ENCODE measurements around the gene KANK4. TPM values are rescaled to one million over a fixed set of nuclear protein-coding genes. Genes with fewer than 3 reads are reported as not detected.

The KANK4 gene
- total and polyA plus RNA-seq, 7 experiments from 2014 or later, result not detected

- H3K4me1 ChIP-seq (ENCODE audit: control insufficient read depth in 2 of 2, insufficient read depth in 2 of 2, low read length in 2 of 2), result no peaks in the 10 kb centered on the region
- no peaks in the 10 kb centered on the region for H3K36me3 ChIP-seq (ENCODE audit: control insufficient read depth in 2 of 3, insufficient read depth in 3 of 3, low read length in 3 of 3)
- ChIA-PET CTCF (no interaction called here), POLR2A (no interaction called here)
- DNase-seq (no peak), ATAC-seq (no peak)
- no peak overlapping the region for H3K4me3 ChIP-seq (ENCODE audit: low read length)
- no peaks in the 10 kb centered on the region for H3K27me3 ChIP-seq (ENCODE audit: control insufficient read depth in 2 of 2, insufficient read depth in 2 of 2, low read length in 2 of 2)
- no peaks in the 10 kb centered on the region for H3K36me3 Mint-ChIP-seq
- intact Hi-C loops (cut with micrococcal nuclease), result loop anchor here in 1 of 2 donors (10.0 kb wide), 1 partner anchor 63 kb away; no protein-coding TSS in a partner anchor
- H3K4me1 Mint-ChIP-seq, result peaks cover 0 to 2% (median 0%) of the 10 kb centered on the region in 7 donors
- H3K27ac ChIP-seq (ENCODE audit: low read depth, low read length), result no peak overlapping the region
- no peak overlapping the region for H3K27ac Mint-ChIP-seq
- H3K27me3 Mint-ChIP-seq, result peaks cover 0 to 5% (median 0%) of the 10 kb centered on the region in 5 donors
- H3K4me3 Mint-ChIP-seq, result no peak overlapping the region
- peaks cover 0 to 5% (median 0%) of the 10 kb centered on the region in 11 donors for H3K9me3 Mint-ChIP-seq
- H3K9me3 ChIP-seq (ENCODE audit: control insufficient read depth in 2 of 3, low read length in 3 of 3), result no peaks in the 10 kb centered on the region
Measured at GRCh38 chr1:62337706-62338631, 18.7 kb upstream of the KANK4 start.

- Histone ChIP-seq H3K4me3 (ENCODE audit: low read length) (no peak overlapping the region), H3K36me3 (ENCODE audit: control insufficient read depth in 2 of 3, insufficient read depth in 3 of 3, low read length in 3 of 3) (no peaks in the 10 kb centered on the region), H3K27ac (ENCODE audit: low read depth, low read length) (no peak overlapping the region), H3K27me3 (ENCODE audit: control insufficient read depth in 2 of 2, insufficient read depth in 2 of 2, low read length in 2 of 2) (no peaks in the 10 kb centered on the region), H3K9me3 (ENCODE audit: control insufficient read depth in 2 of 3, low read length in 3 of 3) (no peaks in the 10 kb centered on the region), H3K4me1 (ENCODE audit: control insufficient read depth in 2 of 2, insufficient read depth in 2 of 2, low read length in 2 of 2) (no peaks in the 10 kb centered on the region)
- no peak overlapping the region for H3K27ac Mint-ChIP-seq
- H3K27me3 Mint-ChIP-seq, result peaks cover 0 to 5% (median 0%) of the 10 kb centered on the region in 5 donors
- peaks cover 0 to 3% (median 0%) of the 10 kb centered on the region in 7 donors for H3K4me1 Mint-ChIP-seq
- H3K9me3 Mint-ChIP-seq, result peaks cover 0 to 5% (median 0%) of the 10 kb centered on the region in 11 donors
- DNase-seq (no peak), ATAC-seq (no peak)
- ChIA-PET POLR2A (no interaction called here), CTCF (no interaction called here)
- intact Hi-C loops (cut with micrococcal nuclease), result loop anchor here in 1 of 2 donors (10.0 kb wide), 1 partner anchor 62 kb away; no protein-coding TSS in a partner anchor
- H3K36me3 Mint-ChIP-seq, result no peaks in the 10 kb centered on the region
- H3K4me3 Mint-ChIP-seq, result no peak overlapping the region
Measured at GRCh38 chr1:62336995-62337705, 17.9 kb upstream of the KANK4 start.

GRCh38 chr1:62336638-62336994 is 17.4 kb upstream of the KANK4 start:
- intact Hi-C loops (cut with micrococcal nuclease), result loop anchor here in 1 of 2 donors (10.0 kb wide), 1 partner anchor 62 kb away; no protein-coding TSS in a partner anchor
- no peaks in the 10 kb centered on the region for H3K36me3 Mint-ChIP-seq
- no peak overlapping the region for H3K4me3 Mint-ChIP-seq
- peaks cover 0 to 5% (median 0%) of the 10 kb centered on the region in 5 donors for H3K27me3 Mint-ChIP-seq
- H3K4me1 Mint-ChIP-seq, result peaks cover 0 to 3% (median 0%) of the 10 kb centered on the region in 7 donors
- H3K27ac ChIP-seq (ENCODE audit: low read depth, low read length), result no peak overlapping the region
- no peak for DNase-seq
- no peaks in the 10 kb centered on the region for H3K9me3 ChIP-seq (ENCODE audit: control insufficient read depth in 2 of 3, low read length in 3 of 3)
- CTCF ChIA-PET, result no interaction called here
- no peak overlapping the region for H3K4me3 ChIP-seq (ENCODE audit: low read length)
- POLR2A ChIA-PET, result no interaction called here
- ATAC-seq, result no peak
- no peaks in the 10 kb centered on the region for H3K4me1 ChIP-seq (ENCODE audit: control insufficient read depth in 2 of 2, insufficient read depth in 2 of 2, low read length in 2 of 2)
- H3K27me3 ChIP-seq (ENCODE audit: control insufficient read depth in 2 of 2, insufficient read depth in 2 of 2, low read length in 2 of 2), result no peaks in the 10 kb centered on the region
- no peak overlapping the region for H3K27ac Mint-ChIP-seq
- H3K9me3 Mint-ChIP-seq, result peaks cover 0 to 5% (median 0%) of the 10 kb centered on the region in 11 donors
- H3K36me3 ChIP-seq (ENCODE audit: control insufficient read depth in 2 of 3, insufficient read depth in 3 of 3, low read length in 3 of 3), result no peaks in the 10 kb centered on the region

- no peaks in the 10 kb centered on the region for H3K27me3 ChIP-seq (ENCODE audit: control insufficient read depth in 2 of 2, insufficient read depth in 2 of 2, low read length in 2 of 2)
- CTCF ChIA-PET, result no interaction called here
Measured at GRCh38 chr1:62335656-62336055, 16.4 kb upstream of the KANK4 start.

GRCh38 chr1:62334434-62334985 is 15.3 kb upstream of the KANK4 start:
- no peak for DNase-seq
- peak overlapping the region in 1 of 9 donors; percentile 1 for H3K27ac Mint-ChIP-seq

More at GRCh38 chr1:62335656-62336055, 16.4 kb upstream of the KANK4 start:
- Histone ChIP-seq H3K4me1 (ENCODE audit: control insufficient read depth in 2 of 2, insufficient read depth in 2 of 2, low read length in 2 of 2) (no peaks in the 10 kb centered on the region), H3K27ac (ENCODE audit: low read depth, low read length) (no peak overlapping the region), H3K36me3 (ENCODE audit: control insufficient read depth in 2 of 3, insufficient read depth in 3 of 3, low read length in 3 of 3) (no peaks in the 10 kb centered on the region), H3K9me3 (ENCODE audit: control insufficient read depth in 2 of 3, low read length in 3 of 3) (no peaks in the 10 kb centered on the region), H3K4me3 (ENCODE audit: low read length) (no peak overlapping the region)
- intact Hi-C loops (cut with micrococcal nuclease), result loop anchor here in 1 of 2 donors (10.0 kb wide), 1 partner anchor 61 kb away; no protein-coding TSS in a partner anchor
- no peaks in the 10 kb centered on the region for H3K27me3 Mint-ChIP-seq
- POLR2A ChIA-PET, result interaction anchor here (0.7 kb wide), 1 partner anchor 62 kb away, joined by 4 read pairs; no protein-coding TSS in a partner anchor
- H3K4me3 Mint-ChIP-seq, result no peak overlapping the region
- peaks cover 0 to 5% (median 0%) of the 10 kb centered on the region in 11 donors for H3K9me3 Mint-ChIP-seq
- no peak overlapping the region for H3K27ac Mint-ChIP-seq
- DNase-seq (no peak), ATAC-seq (peak; percentile 41)
- peaks cover 0 to 3% (median 0%) of the 10 kb centered on the region in 7 donors for H3K4me1 Mint-ChIP-seq
- no peaks in the 10 kb centered on the region for H3K36me3 Mint-ChIP-seq

GRCh38 chr1:62333441-62333840 is 14.2 kb upstream of the KANK4 start:
- Mint-ChIP-seq H3K4me1 (peaks cover 0 to 3% (median 0%) of the 10 kb centered on the region in 7 donors), H3K27ac (no peak overlapping the region), H3K36me3 (no peaks in the 10 kb centered on the region), H3K27me3 (peaks cover 0 to 4% (median 0%) of the 10 kb centered on the region in 5 donors), H3K9me3 (peaks cover 0 to 5% (median 0%) of the 10 kb centered on the region in 11 donors), H3K4me3 (no peak overlapping the region)
- Histone ChIP-seq H3K27ac (ENCODE audit: low read depth, low read length) (no peak overlapping the region), H3K36me3 (ENCODE audit: control insufficient read depth in 2 of 3, insufficient read depth in 3 of 3, low read length in 3 of 3) (no peaks in the 10 kb centered on the region), H3K4me1 (ENCODE audit: control insufficient read depth in 2 of 2, insufficient read depth in 2 of 2, low read length in 2 of 2) (no peaks in the 10 kb centered on the region), H3K4me3 (ENCODE audit: low read length) (no peak overlapping the region), H3K9me3 (ENCODE audit: control insufficient read depth in 2 of 3, low read length in 3 of 3) (no peaks in the 10 kb centered on the region), H3K27me3 (ENCODE audit: control insufficient read depth in 2 of 2, insufficient read depth in 2 of 2, low read length in 2 of 2) (no peaks in the 10 kb centered on the region)
- intact Hi-C loops (cut with micrococcal nuclease), result loop anchor here in 1 of 2 donors (10.0 kb wide), 1 partner anchor 59 kb away; no protein-coding TSS in a partner anchor
- POLR2A ChIA-PET, result no interaction called here
- no peak for DNase-seq
- CTCF ChIA-PET, result no interaction called here
- ATAC-seq, result no peak

More at GRCh38 chr1:62334434-62334985, 15.3 kb upstream of the KANK4 start:
- POLR2A ChIA-PET, result no interaction called here
- Histone ChIP-seq H3K4me3 (ENCODE audit: low read length) (no peak overlapping the region), H3K27ac (ENCODE audit: low read depth, low read length) (no peak overlapping the region), H3K27me3 (ENCODE audit: control insufficient read depth in 2 of 2, insufficient read depth in 2 of 2, low read length in 2 of 2) (no peaks in the 10 kb centered on the region), H3K4me1 (ENCODE audit: control insufficient read depth in 2 of 2, insufficient read depth in 2 of 2, low read length in 2 of 2) (no peaks in the 10 kb centered on the region), H3K36me3 (ENCODE audit: control insufficient read depth in 2 of 3, insufficient read depth in 3 of 3, low read length in 3 of 3) (no peaks in the 10 kb centered on the region), H3K9me3 (ENCODE audit: control insufficient read depth in 2 of 3, low read length in 3 of 3) (no peaks in the 10 kb centered on the region)
- H3K36me3 Mint-ChIP-seq, result no peaks in the 10 kb centered on the region
- H3K27me3 Mint-ChIP-seq, result no peaks in the 10 kb centered on the region
- peaks cover 0 to 3% (median 0%) of the 10 kb centered on the region in 7 donors for H3K4me1 Mint-ChIP-seq
- CTCF ChIA-PET, result no interaction called here
- H3K4me3 Mint-ChIP-seq, result no peak overlapping the region
- peaks cover 0 to 5% (median 0%) of the 10 kb centered on the region in 11 donors for H3K9me3 Mint-ChIP-seq
- intact Hi-C loops (cut with micrococcal nuclease), result loop anchor here in 1 of 2 donors (10.0 kb wide), 1 partner anchor 60 kb away; no protein-coding TSS in a partner anchor
- ATAC-seq, result no peak
